GM21786 (cell line): ENCODE data around the gene RSRC2.
"Not testable (repeated sequence)": the region's sequence is repeated elsewhere in the genome, so short reads cannot be mapped to it uniquely, and the experiment has no call there.

Experiments used
- ATAC-seq: cut with Tn5 transposase; IDR thresholded peaks from one replicate; pipeline ENCODE4 v1.9.1; 2021; ENCODE audit not compliant: unreplicated experiment

Gene RSRC2

DNA sequence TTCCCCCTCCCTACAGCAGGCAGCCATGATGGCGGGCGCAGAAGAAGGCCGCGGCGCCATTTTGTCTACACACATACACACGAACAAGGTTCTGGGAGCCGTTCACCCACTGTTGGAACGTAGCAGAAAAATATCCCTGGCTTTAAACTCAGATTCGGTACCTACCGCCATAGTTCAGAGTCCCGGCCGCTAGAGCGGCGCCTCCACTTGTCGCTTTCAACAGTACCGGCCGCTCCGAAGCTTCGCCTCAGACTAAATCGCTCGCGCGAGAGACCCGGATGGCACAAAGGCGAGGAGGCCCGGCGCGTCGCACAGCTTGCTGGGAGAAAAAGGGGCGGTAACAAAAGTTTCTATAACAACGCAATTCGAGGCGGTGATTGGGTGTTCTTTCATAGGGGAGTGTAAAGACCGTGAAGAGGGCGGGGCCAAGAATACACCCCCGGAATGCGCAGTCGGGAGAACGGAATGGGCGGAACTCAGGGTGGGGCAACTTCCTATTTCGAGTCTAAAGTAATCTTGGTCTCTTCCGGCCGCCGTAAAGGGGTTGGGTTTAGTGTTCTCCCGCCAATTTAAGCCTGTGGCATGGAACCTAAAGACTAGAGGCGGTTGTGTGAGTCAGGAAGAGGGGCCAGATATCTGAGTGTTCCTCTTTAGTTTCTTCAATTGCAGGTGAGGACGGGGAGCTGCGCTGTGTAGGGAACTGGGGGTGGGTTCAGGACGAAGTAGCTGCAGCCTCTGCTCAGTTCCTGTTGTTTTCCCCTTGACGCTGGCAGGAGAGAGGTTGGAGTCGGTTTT lies at the start of gene RSRC2, which contains the start of gene KNTC1:
TSS of gene RSRC2 (minus strand) at position 254 of the 795 bp plus-strand sequence. CDS start at position 171, 83 bp downstream.
TSS of gene KNTC1 (plus strand) at position 567 of the 795 bp plus-strand sequence. CDS start 2,815 bp downstream, outside the sequence.
- peak; percentile 87 for ATAC-seq

GRCh38 chr12:122571821-122572220 lies 45.1 kb upstream of the RSRC2 start:
- ATAC-seq: no peak

DNA sequence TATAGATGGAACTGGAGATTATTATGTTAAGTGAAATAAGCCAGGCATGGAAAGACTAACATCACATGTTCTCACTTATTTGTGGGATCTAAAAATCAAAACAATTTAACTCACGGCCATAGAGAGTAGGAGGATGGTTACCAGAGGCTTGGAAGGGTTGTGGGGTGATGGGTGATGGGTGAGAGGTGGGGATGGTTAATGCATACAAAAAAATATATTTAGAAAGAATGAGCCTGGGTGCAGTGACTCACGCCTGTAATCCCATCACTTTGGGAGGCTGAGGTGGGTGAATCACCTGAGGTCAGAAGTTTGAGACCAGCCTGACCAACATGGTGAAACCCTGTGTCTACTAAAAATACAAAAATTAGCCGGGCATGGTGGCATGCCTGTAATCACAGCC lies 43.3 kb upstream of the RSRC2 start:
- ATAC-seq: not testable (repeated sequence)

DNA sequence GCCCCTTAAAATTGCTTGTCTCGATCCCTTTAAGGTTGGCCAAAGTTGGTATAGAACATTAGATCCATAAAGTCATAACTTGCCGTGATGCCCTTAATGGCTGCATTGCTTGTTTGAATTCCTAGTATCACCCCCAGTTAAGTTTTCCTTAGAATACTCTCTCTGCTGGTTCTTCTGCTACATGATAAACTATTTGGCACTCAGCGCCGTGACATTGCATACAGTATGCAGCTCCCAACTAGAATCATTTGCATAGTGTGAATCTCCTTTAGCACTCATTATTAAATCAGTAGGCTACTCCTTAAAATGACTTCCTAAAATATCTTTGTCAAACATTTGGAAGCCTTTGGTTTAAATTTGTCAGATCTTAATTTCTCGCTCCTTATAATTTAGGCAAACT lies 42.6 kb upstream of the RSRC2 start:
- ATAC-seq: no peak

- ATAC-seq: not testable (repeated sequence)
These were observed 40.1 kb upstream of the RSRC2 start for GRCh38 chr12:122566816-122567215.

GRCh38 chr12:122563361-122563760 lies 36.6 kb upstream of the RSRC2 start:
- no peak for ATAC-seq

DNA sequence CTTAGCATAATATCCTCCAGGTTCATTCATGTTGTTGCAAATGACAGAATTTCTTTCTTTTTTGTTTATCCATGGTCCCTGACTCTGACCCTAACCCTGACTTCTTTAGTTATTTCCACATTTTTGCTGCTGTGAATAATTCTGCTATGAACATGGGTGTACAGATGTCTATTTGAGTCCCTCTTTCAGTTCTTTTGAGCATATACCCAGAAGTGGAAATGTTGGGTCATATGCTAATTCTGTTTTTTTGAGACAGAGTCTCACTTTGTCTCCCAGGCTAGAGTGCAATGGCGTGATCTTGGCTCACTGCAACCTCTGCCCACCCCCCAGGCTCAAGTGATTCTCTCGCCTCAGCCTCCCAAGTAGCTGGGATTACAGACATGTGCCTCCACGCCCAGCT lies 33.4 kb upstream of the RSRC2 start:
- no peak for ATAC-seq

DNA sequence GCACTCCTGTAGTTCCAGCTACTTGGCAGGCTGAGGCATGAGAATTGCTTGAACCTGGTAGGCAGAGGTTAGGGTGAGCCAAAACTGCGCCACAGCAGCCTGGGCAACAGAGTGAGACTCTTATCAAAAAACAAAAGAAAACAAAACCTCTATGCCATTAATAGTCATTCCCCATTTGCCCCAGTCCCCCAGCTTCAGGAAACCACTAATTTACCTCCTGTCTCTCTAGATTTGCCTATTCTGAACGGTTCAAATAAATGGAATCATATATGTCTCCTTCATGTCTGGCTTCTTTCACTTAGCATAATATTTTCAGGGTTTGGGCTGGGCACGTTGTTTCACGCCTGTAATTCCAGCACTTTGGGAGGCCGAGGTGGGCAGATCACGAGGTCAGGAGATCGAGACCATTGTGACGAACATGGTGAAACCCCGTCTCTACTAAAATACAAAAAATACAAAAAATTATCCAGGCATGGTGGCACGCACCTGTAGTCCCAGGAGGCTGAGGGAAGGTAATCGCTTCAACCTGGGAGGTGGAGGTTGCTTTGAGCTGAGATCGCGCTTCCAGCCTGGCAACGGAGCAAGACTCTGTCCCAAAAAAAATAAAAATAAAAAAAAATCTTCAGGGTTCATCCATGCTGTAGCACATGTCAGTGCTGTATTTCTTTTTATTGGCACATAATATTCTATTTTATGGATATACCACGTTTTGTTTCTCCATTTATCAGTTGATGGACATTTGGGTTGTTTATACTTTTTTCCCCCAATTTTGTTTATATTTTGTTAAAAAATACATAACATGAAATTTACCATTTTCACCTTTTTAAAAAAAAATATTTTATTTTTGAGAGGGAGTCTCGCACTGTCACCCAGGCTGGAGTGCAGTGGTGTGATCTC lies 32.3 kb upstream of the RSRC2 start:
- ATAC-seq: no peak

DNA sequence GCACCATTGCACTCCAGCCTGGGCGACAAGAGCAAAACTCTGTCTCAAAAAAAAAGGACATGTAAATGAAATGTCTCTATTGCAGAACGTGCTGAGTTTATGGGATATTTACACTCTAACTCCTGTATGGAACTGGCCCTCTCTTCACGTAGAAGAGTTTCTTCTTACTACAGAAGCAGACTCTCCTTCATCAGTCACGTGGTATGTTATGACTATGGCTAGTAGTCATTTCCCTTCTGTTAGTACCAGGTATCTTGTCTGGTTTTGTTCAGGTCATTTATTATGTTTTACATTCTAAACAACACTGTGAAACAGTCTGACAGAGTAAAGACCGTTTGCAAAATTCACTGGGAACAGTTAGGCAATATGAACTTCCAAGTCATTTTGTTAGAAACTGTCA lies 20.6 kb upstream of the RSRC2 start:
- ATAC-seq: no peak

- ATAC-seq: peak; percentile 53
These were observed 19.1 kb upstream of the RSRC2 start for GRCh38 chr12:122545855-122546254.

- ATAC-seq: peak; percentile 50
These were observed 17.8 kb upstream of the RSRC2 start for GRCh38 chr12:122544537-122544936.

- no peak for ATAC-seq
These were observed 11.8 kb upstream of the RSRC2 start for GRCh38 chr12:122538496-122538895.

- no peak for ATAC-seq
These were observed 10.3 kb upstream of the RSRC2 start for GRCh38 chr12:122537021-122537420.

DNA sequence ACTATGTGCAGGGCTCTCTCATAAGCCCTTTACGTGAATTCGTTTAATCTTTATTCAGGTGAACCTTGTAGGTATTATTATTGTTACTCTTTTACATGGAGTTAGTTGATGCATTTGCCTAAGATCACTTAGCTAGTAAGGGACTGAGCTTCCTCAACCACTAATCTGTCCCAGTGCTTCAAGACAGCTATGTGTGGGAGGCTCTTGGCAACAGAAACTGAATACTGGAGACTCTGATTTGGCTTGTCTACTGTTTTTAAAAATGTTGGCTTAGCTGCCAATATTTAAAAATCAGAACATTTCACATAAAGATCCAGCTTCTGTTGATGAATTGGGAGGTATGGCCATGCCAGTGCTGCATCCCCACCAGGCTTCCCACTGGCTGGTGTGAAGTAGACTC lies 7.1 kb upstream of the RSRC2 start:
- no peak for ATAC-seq

GRCh38 chr12:122528992-122529391 lies 2.3 kb upstream of the RSRC2 start:
- no peak for ATAC-seq

DNA sequence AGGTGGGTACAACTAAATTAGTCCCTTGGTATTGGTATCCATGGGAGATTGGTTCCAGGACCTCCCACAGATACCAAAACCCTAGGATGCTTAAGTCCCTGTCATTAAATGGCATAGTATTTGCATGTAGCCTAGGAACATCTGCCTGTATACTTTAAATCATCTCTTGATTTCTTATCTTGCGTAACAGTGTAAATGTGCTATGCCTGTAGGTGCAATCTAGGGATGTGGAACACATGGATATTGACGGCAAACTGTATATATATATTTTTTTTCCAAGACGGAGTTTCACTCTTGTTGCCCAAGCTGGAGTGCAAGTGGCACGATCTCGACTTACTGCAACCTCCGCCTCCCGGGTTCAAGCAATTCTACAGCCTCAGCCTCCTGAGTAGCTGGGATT lies 1.8 kb upstream of the RSRC2 start:
- ATAC-seq: no peak

DNA sequence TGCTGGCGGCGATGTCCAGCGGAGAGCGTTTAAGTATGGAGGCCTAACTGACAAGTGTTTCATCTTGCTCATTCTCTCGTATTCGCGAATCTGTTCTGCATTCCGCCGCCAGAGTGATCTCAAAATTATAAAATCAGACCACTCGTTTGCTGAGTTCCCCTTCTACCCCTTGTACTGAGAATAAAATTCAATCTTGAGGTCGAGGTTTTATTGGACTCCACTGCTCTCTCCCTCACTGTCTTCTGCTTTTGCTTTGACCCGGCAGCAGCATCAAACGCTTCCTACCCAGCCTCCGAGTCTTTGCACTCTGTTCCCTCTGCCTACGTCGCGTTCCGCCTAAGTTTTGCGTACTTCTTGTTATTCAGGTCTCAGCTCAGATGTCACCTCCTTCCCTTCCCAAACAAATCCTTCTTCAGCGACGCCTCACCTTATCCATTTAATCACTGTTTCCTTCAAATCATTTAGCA lies 775 bp upstream of the RSRC2 start:
- no peak for ATAC-seq

- no peak for ATAC-seq
These were observed 2.7 kb downstream of the RSRC2 start for GRCh38 chr12:122523846-122524718.

- no peak for ATAC-seq
These were observed 3.5 kb downstream of the RSRC2 start for GRCh38 chr12:122523280-122523679.

DNA sequence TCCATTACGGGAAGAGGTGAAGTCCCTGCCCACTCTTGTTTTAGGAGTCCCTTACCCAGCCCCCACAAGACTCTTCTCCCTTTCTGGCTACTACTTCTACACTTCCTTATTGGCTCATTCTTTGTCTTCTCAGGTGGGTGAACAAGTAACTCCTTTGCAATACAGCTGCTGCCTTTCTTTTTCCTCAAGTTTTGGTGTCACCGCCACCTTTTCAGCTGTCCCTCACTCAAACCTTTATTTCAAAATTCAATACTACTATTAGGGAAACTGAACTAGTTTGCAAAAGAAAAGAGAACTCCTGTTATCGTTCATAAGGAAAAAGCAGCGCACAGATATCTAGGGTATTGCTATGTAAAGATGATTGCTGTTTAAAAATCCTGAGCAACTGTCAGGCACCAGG lies 6.1 kb downstream of the RSRC2 start:
- no peak for ATAC-seq

- ATAC-seq: no peak
These were observed 7.3 kb downstream of the RSRC2 start for GRCh38 chr12:122519418-122519817.
